ENCODE data around the gene ISY1. TPM values are rescaled to one million over a fixed set of nuclear protein-coding genes. Genes with fewer than 3 reads are reported as not detected.
"Not testable (repeated sequence)": the region's sequence is repeated elsewhere in the genome, so short reads cannot be mapped to it uniquely, and the experiment has no call there.

Gene ISY1
- total and polyA plus RNA-seq, 7 donors, result 18.0 to 31.2 (median 25.2) TPM

GRCh38 chr3:129165594-129165993 lies 4.7 kb upstream of the ISY1 start:
- 95 to 97% methylated on average over 8 of the region's 8 CpGs for WGBS, 2 donors
- H3K4me3 ChIP-seq; intact Hi-C loops (cut with DNase I); H3K27ac ChIP-seq; DNase-seq; H3K9me3 ChIP-seq; H3K27me3 ChIP-seq: not testable (repeated sequence)
- H3K4me1 ChIP-seq, result peaks cover 0 to 16% (median 12%) of the 10 kb centered on the region in 4 donors
- H3K36me3 ChIP-seq, result peaks cover 20 to 62% (median 33%) of the 10 kb centered on the region in 4 donors
- TF ChIP-seq POLR2AphosphoS5 (IDR thresholded peaks at IDR 0.05), result peak in 1 of 4 donors; percentile 8

DNA sequence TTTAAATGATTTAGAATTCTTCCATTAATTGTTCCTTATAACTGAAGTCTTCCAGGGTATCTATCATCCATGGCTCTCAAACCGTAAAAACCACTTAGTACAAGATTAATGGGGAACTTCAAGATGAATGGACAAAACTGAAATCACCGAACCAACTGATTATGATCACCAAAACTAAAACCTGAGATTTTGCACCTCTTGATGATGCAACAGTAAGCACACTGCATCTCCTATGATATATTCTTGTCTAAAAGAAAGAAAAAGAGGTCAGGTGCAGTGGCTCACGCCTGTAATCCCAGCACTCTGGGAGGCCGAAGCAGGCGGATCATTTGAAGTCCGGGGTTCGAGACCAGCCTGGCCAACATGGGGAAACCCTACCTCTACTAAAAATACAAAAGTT lies 3.6 kb upstream of the ISY1 start:
- Histone ChIP-seq H3K4me1 (peaks cover 0 to 24% (median 18%) of the 10 kb centered on the region in 4 donors), H3K9me3 (no peaks in the 10 kb centered on the region), H3K27me3 (no peaks in the 10 kb centered on the region), H3K4me3 (no peak overlapping the region), H3K27ac (no peak overlapping the region), H3K36me3 (peaks cover 11 to 51% (median 23%) of the 10 kb centered on the region in 4 donors)
- DNase-seq, result no peak
- intact Hi-C loops (cut with DNase I), result no loop called here
- WGBS, 2 donors, result 87 to 92% methylated on average over 7 of the region's 7 CpGs
- TF ChIP-seq CTCF (IDR thresholded peaks at IDR 0.05) (no peak), POLR2AphosphoS5 (IDR thresholded peaks at IDR 0.05) (no peak), EP300 (IDR thresholded peaks at IDR 0.05) (no peak), POLR2A (IDR thresholded peaks at IDR 0.05) (no peak)

DNA sequence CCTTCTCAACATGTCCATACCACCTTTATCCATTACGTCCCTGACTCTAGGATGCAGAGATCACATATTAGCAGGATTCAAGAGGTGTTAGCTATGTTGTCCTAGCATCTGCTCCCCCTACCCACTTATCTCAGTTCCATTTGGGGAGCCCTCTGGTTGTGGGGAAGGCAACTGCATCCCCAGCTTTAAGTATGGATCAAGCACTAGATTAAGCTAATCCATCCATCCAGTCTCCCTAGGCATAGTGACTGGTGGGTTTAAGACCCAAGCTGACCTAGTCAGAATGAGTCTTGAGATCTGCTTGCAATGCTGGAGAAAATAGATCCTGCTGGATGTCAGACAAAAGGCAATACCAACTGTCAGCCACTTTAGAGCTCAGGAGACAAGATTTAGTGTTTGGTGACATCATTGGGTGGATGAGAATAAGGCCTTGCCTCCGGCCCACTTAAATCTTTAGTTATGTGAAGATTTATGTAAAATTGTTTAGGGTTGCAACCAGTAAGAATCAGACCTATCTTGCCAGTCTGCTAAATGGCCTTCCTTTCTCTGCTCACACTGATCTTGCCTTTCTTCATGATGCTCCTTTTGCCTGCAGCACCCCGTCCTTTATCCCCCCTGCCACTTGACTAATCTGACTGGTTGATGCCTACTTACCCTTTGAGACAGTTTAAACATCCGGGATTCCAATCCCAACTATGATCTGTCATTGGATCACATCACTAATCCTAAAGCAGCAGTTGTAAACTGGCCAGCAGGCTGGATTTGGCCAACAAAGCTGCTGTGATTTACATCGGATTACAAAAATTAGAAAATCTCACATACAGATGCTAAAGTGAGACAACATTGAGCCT lies 2.1 kb upstream of the ISY1 start:
- no peak overlapping the region for H3K4me3 ChIP-seq
- TF ChIP-seq EP300 (IDR thresholded peaks at IDR 0.05), result no peak
- TF ChIP-seq CTCF (IDR thresholded peaks at IDR 0.05), result no peak
- peak in 1 of 2 donors; percentile 9 for TF ChIP-seq POLR2A (IDR thresholded peaks at IDR 0.05)
- peak in 2 of 4 donors; percentile 42 to 44 for TF ChIP-seq POLR2AphosphoS5 (IDR thresholded peaks at IDR 0.05)
- WGBS, 2 donors, result 53 to 74% methylated on average over 5 of the region's 5 CpGs
- peaks cover 11 to 44% (median 27%) of the 10 kb centered on the region in 4 donors for H3K36me3 ChIP-seq
- no peaks in the 10 kb centered on the region for H3K9me3 ChIP-seq
- no peaks in the 10 kb centered on the region for H3K27me3 ChIP-seq
- peak overlapping the region in 3 of 4 donors; percentile 2 to 93 (median 92) for H3K27ac ChIP-seq
- no peak for DNase-seq
- peaks cover 0 to 29% (median 23%) of the 10 kb centered on the region in 4 donors for H3K4me1 ChIP-seq
- intact Hi-C loops (cut with DNase I), result no loop called here

DNA sequence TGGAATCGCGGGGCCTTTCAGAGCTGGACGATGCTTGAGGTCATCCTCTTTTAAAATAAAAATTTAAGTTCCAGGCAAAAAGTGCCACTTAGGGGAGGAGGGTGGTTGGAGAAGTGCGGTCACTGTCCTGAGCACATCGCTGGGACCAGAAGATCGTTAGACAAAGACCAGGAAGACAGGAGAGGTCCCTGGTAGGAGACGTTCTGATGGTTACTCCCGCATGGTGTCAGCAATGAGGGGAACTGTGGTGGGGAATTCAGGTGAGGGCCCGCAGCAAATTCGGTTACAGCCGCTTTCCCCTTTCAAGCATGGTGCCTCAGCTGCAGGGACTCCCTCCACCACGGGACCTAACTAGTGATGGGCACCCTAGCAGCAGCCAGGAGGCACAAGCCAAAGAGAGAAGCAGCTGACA lies 1.0 kb upstream of the ISY1 start:
- Histone ChIP-seq H3K4me1 (peaks cover 0 to 29% (median 23%) of the 10 kb centered on the region in 4 donors), H3K9me3 (no peaks in the 10 kb centered on the region), H3K27ac (peak overlapping the region; percentile 92 to 94 (median 94)), H3K4me3 (peak overlapping the region; percentile 78 to 86 (median 82)), H3K27me3 (no peaks in the 10 kb centered on the region), H3K36me3 (peaks cover under 1 to 44% (median 18%) of the 10 kb centered on the region in 4 donors)
- TF ChIP-seq POLR2A (IDR thresholded peaks at IDR 0.05) (no peak), POLR2AphosphoS5 (IDR thresholded peaks at IDR 0.05) (peak in 1 of 4 donors; percentile 8)
- 1 to 2% methylated on average over 12 of the region's 12 CpGs for WGBS, 2 donors
- intact Hi-C loops (cut with DNase I), result loop anchor here (1.0 kb wide), 2 partner anchors 21 to 83 kb away; partner anchors contain the start of gene CNBP
- DNase-seq, result no peak

DNA sequence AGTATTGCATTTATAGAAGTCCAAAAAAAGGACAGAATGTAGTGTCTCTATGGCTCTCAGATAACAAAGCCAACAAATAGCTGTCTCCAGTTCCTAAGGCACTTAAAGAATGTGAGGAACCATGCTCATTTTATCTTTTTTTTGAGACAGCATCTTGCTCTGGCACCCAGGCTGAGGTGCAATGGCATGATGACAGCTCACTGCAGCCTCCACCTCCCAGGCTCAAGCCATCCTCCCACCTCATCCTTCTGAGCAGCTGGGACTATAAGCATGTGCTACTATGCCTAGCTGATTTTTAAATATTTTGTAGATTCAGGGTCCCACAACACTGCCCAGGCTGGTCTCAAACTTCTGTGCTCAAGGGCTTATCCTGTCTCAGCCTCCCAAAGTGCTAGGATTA lies 16.1 kb downstream of the ISY1 start:
- no peak for TF ChIP-seq POLR2A (IDR thresholded peaks at IDR 0.05)
- no peak for TF ChIP-seq CTCF (IDR thresholded peaks at IDR 0.05)
- TF ChIP-seq POLR2AphosphoS5 (IDR thresholded peaks at IDR 0.05), result no peak
- TF ChIP-seq EP300 (IDR thresholded peaks at IDR 0.05), result no peak
- Histone ChIP-seq H3K27me3 (no peaks in the 10 kb centered on the region), H3K9me3 (no peaks in the 10 kb centered on the region), H3K4me3 (no peak overlapping the region), H3K27ac (no peak overlapping the region), H3K4me1 (no peaks in the 10 kb centered on the region), H3K36me3 (peaks cover 8 to 77% (median 28%) of the 10 kb centered on the region in 4 donors)
- DNase-seq, result no peak
- intact Hi-C loops (cut with DNase I), result no loop called here

DNA sequence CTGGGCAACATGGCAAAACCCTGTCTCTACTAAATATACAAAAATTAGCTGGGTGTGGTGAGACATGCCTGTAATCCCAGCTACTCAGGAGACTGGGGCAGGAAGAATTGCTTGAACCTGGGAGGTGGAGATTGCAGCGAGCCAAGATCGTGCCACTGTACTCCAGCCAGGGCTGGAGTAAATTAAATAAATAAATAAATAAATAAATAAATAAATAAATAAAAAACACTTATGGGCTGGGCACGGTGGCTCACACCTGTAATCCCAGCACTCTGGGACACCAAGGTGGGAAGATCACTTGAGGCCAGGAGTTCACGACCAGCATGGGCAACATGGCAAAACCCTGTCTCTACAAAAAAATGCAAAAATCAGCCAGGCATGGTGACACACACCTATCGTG lies 19.9 kb downstream of the ISY1 start:
- intact Hi-C loops (cut with DNase I); H3K4me3 ChIP-seq; DNase-seq; H3K27me3 ChIP-seq; H3K9me3 ChIP-seq; H3K27ac ChIP-seq; H3K4me1 ChIP-seq: not testable (repeated sequence)
- 94 to 96% methylated on average over 5 of the region's 5 CpGs for WGBS, 2 donors
- peaks cover 11 to 90% (median 36%) of the 10 kb centered on the region in 4 donors for H3K36me3 ChIP-seq

Data from sigmoid colon (tissue), 7 donors.